ENCODE results near the gene PRDM16. TPM values are rescaled to one million over a fixed set of nuclear protein-coding genes. Genes with fewer than 3 reads are reported as not detected.

PRDM16 gene
- total and polyA plus RNA-seq, 4 donors, result 5.0 to 80.7 (median 41.5) TPM

- ATAC-seq (ENCODE audit: low FRiP score) (no peak), DNase-seq (no peak)
- Histone ChIP-seq H3K36me3 (ENCODE audit: control insufficient read depth in 1 of 2, insufficient read depth in 2 of 2, low read length in 1 of 2) (no peaks in the 10 kb centered on the region), H3K27ac (ENCODE audit: low read depth in 1 of 2, low read length in 2 of 2) (no peak overlapping the region), H3K4me1 (ENCODE audit: control insufficient read depth in 1 of 2, insufficient read depth in 2 of 2, low read length in 2 of 2) (no peaks in the 10 kb centered on the region), H3K27me3 (ENCODE audit: control insufficient read depth in 1 of 2, insufficient read depth in 2 of 2, low read length in 1 of 2) (no peaks in the 10 kb centered on the region), H3K9me3 (ENCODE audit: control insufficient read depth, low read length) (no peaks in the 10 kb centered on the region), H3K4me3 (ENCODE audit: low read length in 2 of 2) (no peak overlapping the region)
- 88% methylated on average over 14 of the region's 14 CpGs for WGBS, 2 donors
- intact Hi-C loops (cut with DNase I), result no loop called here
Observed at GRCh38 chr1:3229081-3229725, 160.2 kb downstream of the PRDM16 start.

DNA sequence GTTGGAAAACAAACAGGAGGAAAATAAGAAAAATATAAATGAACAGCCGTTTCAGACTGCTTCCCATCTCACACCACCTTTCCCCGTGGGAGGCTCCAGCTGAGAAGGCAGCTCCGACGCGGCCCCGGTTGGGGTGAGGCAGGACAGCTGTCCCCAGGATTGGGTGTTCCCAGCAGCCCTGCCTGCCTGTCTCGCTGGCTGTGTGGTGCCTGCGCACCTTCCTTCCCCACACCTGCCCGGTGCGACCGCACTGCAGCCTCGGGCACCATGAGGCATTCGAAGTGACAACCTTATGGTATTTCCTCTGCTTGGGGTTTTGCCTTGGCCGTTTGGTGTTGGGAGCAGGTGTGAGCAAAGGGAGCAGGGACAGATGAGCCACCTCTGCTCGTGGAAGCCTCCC lies 161.6 kb downstream of the PRDM16 start:
- Histone ChIP-seq H3K36me3 (ENCODE audit: control insufficient read depth in 1 of 2, insufficient read depth in 2 of 2, low read length in 1 of 2) (no peaks in the 10 kb centered on the region), H3K9me3 (ENCODE audit: control insufficient read depth, low read length) (no peaks in the 10 kb centered on the region)

GRCh38 chr1:3231245-3231644 lies 162.2 kb downstream of the PRDM16 start:
- DNase-seq, result no peak
- no peak for ATAC-seq (ENCODE audit: low FRiP score)
- intact Hi-C loops (cut with DNase I), result no loop called here
- Histone ChIP-seq H3K4me1 (ENCODE audit: control insufficient read depth in 1 of 2, insufficient read depth in 2 of 2, low read length in 2 of 2) (no peaks in the 10 kb centered on the region), H3K27me3 (ENCODE audit: control insufficient read depth in 1 of 2, insufficient read depth in 2 of 2, low read length in 1 of 2) (no peaks in the 10 kb centered on the region), H3K9me3 (ENCODE audit: control insufficient read depth, low read length) (no peaks in the 10 kb centered on the region), H3K36me3 (ENCODE audit: control insufficient read depth in 1 of 2, insufficient read depth in 2 of 2, low read length in 1 of 2) (no peaks in the 10 kb centered on the region), H3K27ac (ENCODE audit: low read depth in 1 of 2, low read length in 2 of 2) (no peak overlapping the region), H3K4me3 (ENCODE audit: low read length in 2 of 2) (no peak overlapping the region)
- 86 to 91% methylated on average over 24 of the region's 24 CpGs for WGBS, 2 donors

More for the DNA sequence above, 161.6 kb downstream of the PRDM16 start:
- DNase-seq, result no peak
- H3K4me1 ChIP-seq (ENCODE audit: control insufficient read depth in 1 of 2, insufficient read depth in 2 of 2, low read length in 2 of 2), result no peaks in the 10 kb centered on the region
- no peaks in the 10 kb centered on the region for H3K27me3 ChIP-seq (ENCODE audit: control insufficient read depth in 1 of 2, insufficient read depth in 2 of 2, low read length in 1 of 2)
- no peak for ATAC-seq (ENCODE audit: low FRiP score)
- intact Hi-C loops (cut with DNase I), result no loop called here
- H3K4me3 ChIP-seq (ENCODE audit: low read length in 2 of 2), result no peak overlapping the region
- H3K27ac ChIP-seq (ENCODE audit: low read depth in 1 of 2, low read length in 2 of 2), result no peak overlapping the region
- WGBS, 2 donors, result 90 to 91% methylated on average over 15 of the region's 15 CpGs

DNA sequence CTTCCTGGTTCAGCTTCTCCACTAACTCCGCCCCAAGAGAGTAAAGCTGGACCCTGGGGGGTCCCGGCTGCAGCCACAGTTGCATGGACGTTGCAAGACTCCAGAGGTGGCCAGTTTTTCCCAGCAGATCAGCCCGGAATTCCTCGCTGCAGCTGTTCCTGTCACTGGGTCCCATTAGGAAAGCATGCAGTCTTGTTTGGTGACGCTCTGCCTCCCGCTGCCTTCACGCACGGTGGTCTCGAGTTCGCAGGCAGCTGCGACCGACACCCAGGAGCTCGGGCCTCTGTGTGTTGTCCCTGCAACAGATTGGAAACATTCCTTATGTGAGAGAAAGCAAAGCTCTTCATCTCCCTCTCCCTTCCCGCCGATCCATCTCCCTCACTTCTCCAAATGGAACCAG lies 162.8 kb downstream of the PRDM16 start:
- H3K9me3 ChIP-seq (ENCODE audit: control insufficient read depth, low read length), result no peaks in the 10 kb centered on the region
- H3K27ac ChIP-seq (ENCODE audit: low read depth in 1 of 2, low read length in 2 of 2), result no peak overlapping the region
- 86 to 89% methylated on average over 16 of the region's 16 CpGs for WGBS, 2 donors
- DNase-seq, result no peak
- H3K4me1 ChIP-seq (ENCODE audit: control insufficient read depth in 1 of 2, insufficient read depth in 2 of 2, low read length in 2 of 2), result no peaks in the 10 kb centered on the region
- H3K27me3 ChIP-seq (ENCODE audit: control insufficient read depth in 1 of 2, insufficient read depth in 2 of 2, low read length in 1 of 2), result no peaks in the 10 kb centered on the region
- no peak for ATAC-seq (ENCODE audit: low FRiP score)
- no peaks in the 10 kb centered on the region for H3K36me3 ChIP-seq (ENCODE audit: control insufficient read depth in 1 of 2, insufficient read depth in 2 of 2, low read length in 1 of 2)
- intact Hi-C loops (cut with DNase I), result no loop called here
- H3K4me3 ChIP-seq (ENCODE audit: low read length in 2 of 2), result no peak overlapping the region

DNA sequence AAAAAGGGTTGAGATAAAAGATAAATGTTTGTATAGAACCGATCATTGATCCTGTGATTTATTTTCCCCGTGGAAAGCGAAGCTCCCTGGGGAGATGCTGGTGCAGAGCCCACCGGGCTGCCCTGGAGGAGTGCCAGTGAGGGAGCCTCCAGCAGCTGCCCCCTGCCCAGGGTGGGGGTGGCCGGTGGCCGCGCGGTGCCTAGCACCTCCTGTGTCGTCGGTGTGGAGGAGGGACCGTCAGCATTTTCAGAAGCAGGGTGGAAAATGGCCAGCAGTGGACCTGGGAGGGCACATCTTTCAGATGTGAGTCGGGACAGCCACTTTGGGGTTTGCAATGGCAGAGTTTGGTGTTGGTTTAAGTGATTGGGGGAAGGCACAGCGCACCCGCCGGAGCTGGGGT lies 164.0 kb downstream of the PRDM16 start:
- Histone ChIP-seq H3K9me3 (ENCODE audit: control insufficient read depth, low read length) (no peaks in the 10 kb centered on the region), H3K27ac (ENCODE audit: low read depth in 1 of 2, low read length in 2 of 2) (no peak overlapping the region), H3K4me1 (ENCODE audit: control insufficient read depth in 1 of 2, insufficient read depth in 2 of 2, low read length in 2 of 2) (no peaks in the 10 kb centered on the region), H3K4me3 (ENCODE audit: low read length in 2 of 2) (no peak overlapping the region), H3K36me3 (ENCODE audit: control insufficient read depth in 1 of 2, insufficient read depth in 2 of 2, low read length in 1 of 2) (no peaks in the 10 kb centered on the region), H3K27me3 (ENCODE audit: control insufficient read depth in 1 of 2, insufficient read depth in 2 of 2, low read length in 1 of 2) (no peaks in the 10 kb centered on the region)
- WGBS, 2 donors, result 84 to 85% methylated on average over 15 of the region's 15 CpGs
- ATAC-seq (ENCODE audit: low FRiP score), result no peak
- intact Hi-C loops (cut with DNase I), result no loop called here
- no peak for DNase-seq

DNA sequence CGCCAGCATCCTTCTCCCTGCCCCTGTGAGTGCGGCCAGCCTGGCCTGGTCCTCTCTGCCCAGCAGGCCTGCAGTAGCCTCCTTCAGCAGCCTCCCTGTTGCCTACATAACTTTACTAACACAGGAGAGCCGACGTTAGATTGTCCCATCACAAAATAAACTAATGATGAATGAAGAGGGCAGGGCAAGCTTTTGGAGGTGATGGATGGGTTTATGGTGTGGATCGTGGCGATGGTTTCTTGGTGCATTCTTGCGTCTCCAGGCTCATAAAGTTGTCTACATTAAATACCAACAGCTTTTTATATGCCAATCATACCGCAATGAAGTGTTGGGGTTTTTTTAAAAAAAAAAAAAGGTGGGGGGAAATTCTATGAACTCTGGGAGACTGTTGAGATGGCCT lies 164.5 kb downstream of the PRDM16 start:
- intact Hi-C loops (cut with DNase I), result no loop called here
- WGBS, 2 donors, result 81 to 86% methylated on average over 8 of the region's 8 CpGs
- no peak overlapping the region for H3K27ac ChIP-seq (ENCODE audit: low read depth in 1 of 2, low read length in 2 of 2)
- DNase-seq, result no peak
- H3K27me3 ChIP-seq (ENCODE audit: control insufficient read depth in 1 of 2, insufficient read depth in 2 of 2, low read length in 1 of 2), result no peaks in the 10 kb centered on the region
- no peaks in the 10 kb centered on the region for H3K36me3 ChIP-seq (ENCODE audit: control insufficient read depth in 1 of 2, insufficient read depth in 2 of 2, low read length in 1 of 2)
- no peaks in the 10 kb centered on the region for H3K4me1 ChIP-seq (ENCODE audit: control insufficient read depth in 1 of 2, insufficient read depth in 2 of 2, low read length in 2 of 2)
- H3K9me3 ChIP-seq (ENCODE audit: control insufficient read depth, low read length), result no peaks in the 10 kb centered on the region
- no peak for ATAC-seq (ENCODE audit: low FRiP score)
- no peak overlapping the region for H3K4me3 ChIP-seq (ENCODE audit: low read length in 2 of 2)

- no peaks in the 10 kb centered on the region for H3K36me3 ChIP-seq (ENCODE audit: control insufficient read depth in 1 of 2, insufficient read depth in 2 of 2, low read length in 1 of 2)
- no peaks in the 10 kb centered on the region for H3K4me1 ChIP-seq (ENCODE audit: control insufficient read depth in 1 of 2, insufficient read depth in 2 of 2, low read length in 2 of 2)
- ATAC-seq (ENCODE audit: low FRiP score) (no peak), DNase-seq (no peak)
- no peak overlapping the region for H3K27ac ChIP-seq (ENCODE audit: low read depth in 1 of 2, low read length in 2 of 2)
- 87 to 88% methylated on average over 15 of the region's 15 CpGs for WGBS, 2 donors
- H3K4me3 ChIP-seq (ENCODE audit: low read length in 2 of 2), result no peak overlapping the region
- no peaks in the 10 kb centered on the region for H3K27me3 ChIP-seq (ENCODE audit: control insufficient read depth in 1 of 2, insufficient read depth in 2 of 2, low read length in 1 of 2)
- intact Hi-C loops (cut with DNase I), result no loop called here
- H3K9me3 ChIP-seq (ENCODE audit: control insufficient read depth, low read length), result no peaks in the 10 kb centered on the region
Observed at GRCh38 chr1:3234281-3234680, 165.3 kb downstream of the PRDM16 start.

GRCh38 chr1:3234956-3235355 lies 166.0 kb downstream of the PRDM16 start:
- no peaks in the 10 kb centered on the region for H3K36me3 ChIP-seq (ENCODE audit: control insufficient read depth in 1 of 2, insufficient read depth in 2 of 2, low read length in 1 of 2)
- no peak overlapping the region for H3K4me3 ChIP-seq (ENCODE audit: low read length in 2 of 2)
- no peaks in the 10 kb centered on the region for H3K9me3 ChIP-seq (ENCODE audit: control insufficient read depth, low read length)
- WGBS, 2 donors, result 95 to 97% methylated on average over 14 of the region's 14 CpGs
- H3K27ac ChIP-seq (ENCODE audit: low read depth in 1 of 2, low read length in 2 of 2), result no peak overlapping the region
- no peak for ATAC-seq (ENCODE audit: low FRiP score)
- no peaks in the 10 kb centered on the region for H3K27me3 ChIP-seq (ENCODE audit: control insufficient read depth in 1 of 2, insufficient read depth in 2 of 2, low read length in 1 of 2)
- no peak for DNase-seq
- H3K4me1 ChIP-seq (ENCODE audit: control insufficient read depth in 1 of 2, insufficient read depth in 2 of 2, low read length in 2 of 2), result no peaks in the 10 kb centered on the region
- intact Hi-C loops (cut with DNase I), result no loop called here

DNA sequence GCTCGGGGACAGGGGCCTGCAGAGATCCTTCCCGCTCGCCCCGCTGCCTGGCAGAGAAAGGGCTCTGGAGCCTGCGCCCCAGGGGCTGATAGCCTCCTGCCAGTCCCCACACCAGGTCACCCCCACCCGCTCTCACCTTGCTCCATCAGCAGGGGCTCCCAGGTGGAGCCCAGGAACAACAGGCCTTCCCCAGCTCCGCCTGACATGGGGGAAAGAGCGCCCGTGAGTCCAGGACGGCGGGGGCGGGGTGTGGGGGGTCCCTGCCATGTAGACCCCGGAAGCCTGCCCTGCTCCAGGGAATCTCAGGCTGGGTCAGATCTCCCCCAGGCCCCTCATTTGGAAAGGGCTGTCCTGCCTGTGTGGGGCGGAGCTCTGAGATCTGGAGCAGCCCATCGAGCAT lies 166.5 kb downstream of the PRDM16 start:
- Histone ChIP-seq H3K27ac (ENCODE audit: low read depth in 1 of 2, low read length in 2 of 2) (no peak overlapping the region), H3K27me3 (ENCODE audit: control insufficient read depth in 1 of 2, insufficient read depth in 2 of 2, low read length in 1 of 2) (no peaks in the 10 kb centered on the region), H3K4me1 (ENCODE audit: control insufficient read depth in 1 of 2, insufficient read depth in 2 of 2, low read length in 2 of 2) (no peaks in the 10 kb centered on the region), H3K4me3 (ENCODE audit: low read length in 2 of 2) (no peak overlapping the region), H3K9me3 (ENCODE audit: control insufficient read depth, low read length) (no peaks in the 10 kb centered on the region), H3K36me3 (ENCODE audit: control insufficient read depth in 1 of 2, insufficient read depth in 2 of 2, low read length in 1 of 2) (no peaks in the 10 kb centered on the region)
- intact Hi-C loops (cut with DNase I), result no loop called here
- ATAC-seq (ENCODE audit: low FRiP score), result no peak
- DNase-seq, result no peak
- WGBS, 2 donors, result 95 to 96% methylated on average over 15 of the region's 15 CpGs

All from aorta (tissue), 5 donors.